A549 treated with GW870086 at 1 μM for 4 hours (cell line): Measurements from ENCODE around the gene ZNF367. TPM values are rescaled to one million over a fixed set of nuclear protein-coding genes. Genes with fewer than 3 reads are reported as not detected.

Source experiments
- total RNA-seq: library from RNA; stranded (reverse); fragments of 200-300 nt; extraction: Qiagen RNA extraction; gene quantifications from 5 replicates; pipeline ENCODE4 v1.2.3, GENCODE V29; 2022; ENCODE audit warnings: low read depth

ZNF367 gene
- 3.4 to 5.5 TPM (median 4.5 TPM) in 5 replicates for total RNA-seq

DNA sequence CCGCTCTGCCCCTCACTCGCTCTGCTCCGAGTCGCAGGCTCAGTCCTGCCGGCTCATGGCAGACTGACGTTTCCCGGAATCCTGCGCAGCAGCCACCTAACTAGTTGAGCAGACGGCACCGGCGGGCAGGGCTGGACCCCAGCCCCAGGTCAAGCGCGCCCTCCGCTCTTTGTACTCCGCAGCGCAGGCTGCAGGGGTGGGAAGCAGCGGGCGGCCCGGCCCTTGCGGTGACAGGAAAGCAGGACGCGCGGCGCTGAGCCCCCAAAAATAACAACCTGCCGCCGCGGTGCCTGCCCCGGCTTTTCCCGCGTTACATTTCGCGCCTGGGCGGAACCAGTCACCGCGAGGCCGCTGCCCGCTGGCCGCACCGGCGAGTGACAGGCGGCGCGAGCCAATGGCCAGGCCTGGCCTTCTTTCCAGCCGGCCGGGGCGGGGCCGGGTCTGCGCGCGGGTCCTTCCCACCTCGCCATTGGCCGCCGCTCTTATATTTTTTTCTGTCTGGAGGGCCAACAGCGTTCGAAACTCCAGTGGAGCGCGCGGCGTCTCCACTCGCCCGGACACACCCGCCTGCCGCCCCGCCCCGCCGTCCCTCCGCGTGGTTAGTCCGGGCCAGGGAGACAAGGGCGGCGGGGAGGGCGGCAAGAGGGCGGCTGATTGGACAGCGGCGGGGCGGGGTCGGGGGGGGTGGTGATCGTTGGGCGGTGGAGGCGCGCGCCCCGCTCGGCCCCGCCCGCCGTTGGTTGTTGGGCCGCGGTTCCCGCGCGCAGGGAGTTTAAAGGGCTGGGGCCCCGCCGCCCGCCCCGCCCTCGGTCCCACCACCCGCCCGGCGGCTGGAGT lies at the start of gene ZNF367:
ZNF367 (minus strand) TSS at position 288 of the 837 bp plus-strand sequence. CDS start 338 bp downstream, outside the sequence.

DNA sequence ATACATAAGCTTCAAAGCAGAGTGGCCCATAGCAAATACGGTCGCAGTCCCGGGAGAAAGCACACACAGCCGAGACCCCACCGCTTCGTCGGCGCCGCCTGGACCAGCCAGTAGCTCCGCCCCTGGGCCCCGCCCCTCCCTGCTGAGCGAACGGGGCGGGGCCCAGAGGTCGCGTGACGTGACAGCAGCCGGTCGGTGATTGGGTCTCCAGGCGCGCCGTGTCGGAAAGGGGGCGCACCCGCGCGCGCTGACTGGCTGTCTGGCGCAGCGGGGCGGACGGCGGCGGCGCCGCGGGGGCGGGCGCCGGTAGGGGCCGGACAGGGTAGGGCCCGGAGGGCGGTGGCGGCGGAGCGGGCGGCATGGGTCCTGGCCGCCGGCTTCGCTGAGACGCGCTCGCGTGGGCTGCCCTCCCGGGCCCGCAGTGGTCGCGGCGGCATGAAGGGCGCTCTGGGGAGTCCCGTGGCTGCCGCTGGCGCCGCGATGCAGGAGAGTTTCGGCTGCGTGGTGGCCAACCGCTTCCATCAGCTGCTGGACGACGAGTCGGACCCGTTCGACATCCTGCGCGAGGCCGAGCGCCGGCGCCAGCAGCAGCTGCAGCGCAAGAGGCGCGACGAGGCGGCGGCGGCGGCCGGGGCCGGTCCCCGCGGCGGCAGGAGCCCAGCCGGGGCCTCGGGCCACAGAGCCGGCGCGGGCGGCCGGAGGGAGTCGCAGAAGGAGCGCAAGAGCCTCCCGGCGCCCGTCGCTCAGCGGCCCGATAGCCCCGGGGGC lies 31.9 kb upstream of the ZNF367 start, which contains the start of gene HABP4:
HABP4 (plus strand) TSS at position 325 of the 768 bp plus-strand sequence; CDS start at position 436, 111 bp downstream.

DNA sequence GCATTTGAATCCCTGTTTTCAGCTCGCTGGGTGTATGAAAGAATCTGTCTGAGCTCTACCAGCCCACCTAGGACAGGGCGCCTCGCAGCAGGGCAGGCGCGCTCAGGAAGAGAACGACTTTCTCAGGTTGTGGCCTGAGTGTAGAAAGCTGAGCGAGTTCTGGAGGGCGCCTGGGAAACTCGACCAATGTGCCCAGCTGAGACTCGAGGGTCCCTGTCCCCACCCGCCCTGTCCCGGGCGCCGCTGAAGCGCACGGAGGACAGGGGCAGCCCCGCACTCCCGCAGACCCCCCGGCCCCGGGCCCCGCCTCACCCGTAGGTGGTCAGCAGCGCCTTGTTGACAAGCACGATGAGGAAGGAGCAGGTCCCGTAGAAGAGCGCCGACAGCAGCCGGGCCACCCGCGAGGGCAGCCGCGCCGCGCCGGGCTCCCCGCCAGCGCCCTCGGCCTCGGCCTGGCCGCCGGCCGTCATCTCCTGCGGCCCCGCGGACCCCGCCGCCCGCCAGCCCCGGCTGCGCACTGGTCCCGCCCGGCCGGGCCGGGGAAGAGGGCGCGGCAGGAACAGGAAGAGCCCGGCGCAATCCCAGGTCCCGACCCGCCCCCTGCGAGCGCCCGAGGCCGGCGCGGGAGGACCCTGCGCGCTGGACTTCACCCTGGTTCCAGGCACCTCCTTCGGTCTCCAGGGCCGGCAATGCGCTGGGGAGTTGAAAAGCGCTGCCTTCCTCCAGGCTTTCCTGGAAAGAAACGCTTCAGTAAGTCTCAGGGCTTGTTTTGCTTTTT lies 34.8 kb downstream of the ZNF367 start, which contains the start of gene SLC35D2:
SLC35D2 (minus strand) TSS at position 547 of the 778 bp plus-strand sequence; CDS start at position 470, 77 bp downstream.

Other genes with a start within 250 kb of the ZNF367 start
- 0.54 TPM in 1 of 5 replicates, not detected in the others for gene HSD17B3, start 116.2 kb downstream of the ZNF367 start, total RNA-seq
- 15.3 to 21.7 TPM (median 20.6 TPM) in 5 replicates for gene SLC35D2, start 34.7 kb downstream of the ZNF367 start, total RNA-seq
- 15.2 to 16.9 TPM (median 15.7 TPM) in 5 replicates for gene HABP4, start 31.8 kb upstream of the ZNF367 start, total RNA-seq
- gene CDC14B, start 201.5 kb upstream of the ZNF367 start, total RNA-seq = 11.8 to 15.4 TPM (median 14.7 TPM) in 5 replicates
- 14.9 to 21.1 TPM (median 17.8 TPM) in 5 replicates for gene PRXL2C, start 236.9 kb upstream of the ZNF367 start, total RNA-seq